ENCODE results near the gene MYH15.

DNA sequence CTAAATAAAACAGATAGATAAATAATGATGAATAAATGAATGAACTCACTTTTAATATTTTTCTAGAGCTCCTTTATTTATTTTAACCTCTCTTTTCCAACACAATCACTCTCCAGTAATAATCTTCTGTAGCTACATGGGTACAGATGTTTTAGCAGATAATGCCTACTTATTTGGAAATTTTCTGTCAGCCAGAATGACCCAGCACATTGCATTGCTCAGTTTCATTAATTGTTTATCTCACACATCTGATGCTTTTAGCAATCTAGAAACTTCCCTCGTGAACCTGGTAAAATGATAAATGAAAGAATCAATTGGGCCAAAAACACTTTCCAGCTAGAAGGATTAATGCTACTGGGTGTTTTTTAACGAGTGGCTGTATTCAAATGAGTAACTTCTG is 14.9 kb upstream of the MYH15 start:
- TF ChIP-seq POLR2A (IDR thresholded peaks at IDR 0.05; ENCODE audit: low read length) (no peak), GATA1 (IDR thresholded peaks at IDR 0.05; ENCODE audit: low read depth, low read length) (no peak)
